HepG2 (cell line): ENCODE measurements around the gene PMEL. TPM values are rescaled to one million over a fixed set of nuclear protein-coding genes. Genes with fewer than 3 reads are reported as not detected.

Experiments used
- ARNTL ChIP-seq: sonication (generic); formaldehyde crosslinking; IDR thresholded peaks from 2 replicates; pipeline ENCODE4 v1.4.0; 2020; ENCODE audit warnings: mild to moderate bottlenecking, missing genetic modification reagents
- ASH2L ChIP-seq: fragments of 300-600, 200-600 bp; sonication (generic); IDR thresholded peaks from 2 replicates; pipeline ENCODE4 v1.7.0; 2017; ENCODE audit warnings: low read depth, mild to moderate bottlenecking, moderate library complexity, mixed read lengths, low read length; ENCODE audit not compliant: insufficient read length
- MAF1 ChIP-seq: sonication (generic); formaldehyde crosslinking; IDR thresholded peaks from 2 replicates; pipeline ENCODE4 v1.5.0; 2020; ENCODE audit warnings: missing genetic modification reagents, borderline replicate concordance
- NAIF1 ChIP-seq: sonication (generic); formaldehyde crosslinking; IDR thresholded peaks from 2 replicates; pipeline ENCODE4 v1.5.0; 2020; ENCODE audit warnings: mild to moderate bottlenecking, missing genetic modification reagents, borderline replicate concordance
- RAD21 ChIP-seq: fragments of 450-650 bp; formaldehyde crosslinking; IDR thresholded peaks from 2 replicates; pipeline ENCODE4 v1.5.0; 2020; ENCODE audit warnings: mild to moderate bottlenecking
- RCOR2 ChIP-seq: IDR thresholded peaks from 2 replicates; pipeline ENCODE4 v1.6.1; 2016; ENCODE audit warnings: missing biosample characterization, missing genetic modification reagents
- SRY ChIP-seq: sonication (generic); formaldehyde crosslinking; IDR thresholded peaks from 2 replicates; pipeline ENCODE4 v1.8.0; 2022; ENCODE audit warnings: mild to moderate bottlenecking, missing genetic modification reagents
- TFAP4 ChIP-seq: sonication (generic); IDR thresholded peaks from 2 replicates; pipeline ENCODE4 v1.6.1; 2016; ENCODE audit warnings: low read depth, borderline replicate concordance
- ZNF510 ChIP-seq: sonication (generic); formaldehyde crosslinking; IDR thresholded peaks from 2 replicates; pipeline ENCODE4 v1.4.0; 2020; ENCODE audit warnings: low read depth, mild to moderate bottlenecking, missing genetic modification reagents
- ZNF768 ChIP-seq: sonication (generic); formaldehyde crosslinking; IDR thresholded peaks from 2 replicates; pipeline ENCODE4 v1.4.0; 2020; ENCODE audit warnings: missing genetic modification reagents
- polyA plus RNA-seq, 8 experiments: library from polyadenylated mRNA; depleted of rRNA in 3 of 8; stranded (reverse) in 7 of 8; unstranded in 1 of 8; fragments of >200 nt; fragmentation: Illumina TruSeq in 4 of 8; extraction: Trizol in 4 of 8; gene quantifications; 2 replicates each; pipeline versions ENCODE4 v1.2.1 to v1.2.3, GENCODE V29; 2011 to 2016; ENCODE audit warnings: low read depth in 4 of 8, missing spikeins in 1 of 8, mixed read lengths in 1 of 8; ENCODE audit not compliant: insufficient read depth in 1 of 8
- total RNA-seq, 5 experiments: library from RNA; depleted of rRNA; stranded (reverse); fragments of >200 nt; fragmentation: Illumina TruSeq; extraction: Trizol; gene quantifications; 2 replicates each; pipeline ENCODE4 v1.2.3, GENCODE V29; 2016; ENCODE audit warnings: low read depth in 1 of 5
- TF ChIP-seq, protein P1 (sequence below): IDR thresholded peaks from 2 replicates; pipeline ENCODE4 v1.6.1; 2012; ENCODE audit warnings: low read depth, low read length, improper control_type of control experiment
- TF ChIP-seq, protein P2 (sequence below): sonication (generic); formaldehyde crosslinking; IDR thresholded peaks from 2 replicates; pipeline ENCODE4 v1.5.0; 2020; ENCODE audit warnings: mild to moderate bottlenecking, missing genetic modification reagents, moderate library complexity

PMEL gene
- total and polyA plus RNA-seq, 2 of the 13 experiments (the other 11 are each of a cell fraction or from before 2014, with no cell fraction given): 0.49 to 3.3 TPM

DNA sequence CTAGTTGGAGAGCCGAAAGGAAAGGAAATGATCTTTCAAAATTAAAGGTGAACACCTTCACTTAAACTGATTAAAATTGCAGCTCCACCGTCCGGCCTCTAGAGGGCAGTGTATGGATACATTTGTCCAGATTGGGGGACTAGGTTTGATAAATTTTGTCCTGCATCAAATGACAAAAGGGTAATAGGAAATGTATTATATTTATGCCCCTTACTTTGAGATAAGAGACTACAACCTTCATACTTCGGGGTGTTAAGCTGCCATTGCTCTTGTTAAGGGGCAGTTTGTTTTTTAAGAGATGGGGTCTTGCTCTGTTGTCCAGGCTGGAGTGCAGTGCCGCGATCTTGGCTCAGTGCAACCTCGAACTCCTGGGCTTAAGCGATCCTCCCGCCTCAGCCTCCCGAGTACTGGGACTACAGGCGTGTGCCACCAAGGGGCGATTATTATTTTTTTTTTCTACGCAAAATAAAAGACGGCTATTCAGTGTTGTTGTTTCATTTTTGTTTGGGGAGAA lies 30.4 kb upstream of the PMEL start (continued):
- peak; percentile 76; the same call in 1 of the 2 replicates for TF ChIP-seq ZNF768 (CRISPR knock-in tag)
- TF ChIP-seq RAD21 (CRISPR knock-in tag): peak; percentile 84
- TF ChIP-seq MAF1 (CRISPR knock-in tag): no peak
- no peak for TF ChIP-seq TFAP4
- TF ChIP-seq ARNTL: no peak
- TF ChIP-seq ASH2L: no peak
- TF ChIP-seq NAIF1 (CRISPR knock-in tag): peak; percentile 75; the same call in 1 of the 2 replicates
- TF ChIP-seq ZNF510: peak; percentile 10; the same call in 1 of the 2 replicates
- TF ChIP-seq SRY (CRISPR knock-in tag): no peak
- TF ChIP-seq, protein P1, sequence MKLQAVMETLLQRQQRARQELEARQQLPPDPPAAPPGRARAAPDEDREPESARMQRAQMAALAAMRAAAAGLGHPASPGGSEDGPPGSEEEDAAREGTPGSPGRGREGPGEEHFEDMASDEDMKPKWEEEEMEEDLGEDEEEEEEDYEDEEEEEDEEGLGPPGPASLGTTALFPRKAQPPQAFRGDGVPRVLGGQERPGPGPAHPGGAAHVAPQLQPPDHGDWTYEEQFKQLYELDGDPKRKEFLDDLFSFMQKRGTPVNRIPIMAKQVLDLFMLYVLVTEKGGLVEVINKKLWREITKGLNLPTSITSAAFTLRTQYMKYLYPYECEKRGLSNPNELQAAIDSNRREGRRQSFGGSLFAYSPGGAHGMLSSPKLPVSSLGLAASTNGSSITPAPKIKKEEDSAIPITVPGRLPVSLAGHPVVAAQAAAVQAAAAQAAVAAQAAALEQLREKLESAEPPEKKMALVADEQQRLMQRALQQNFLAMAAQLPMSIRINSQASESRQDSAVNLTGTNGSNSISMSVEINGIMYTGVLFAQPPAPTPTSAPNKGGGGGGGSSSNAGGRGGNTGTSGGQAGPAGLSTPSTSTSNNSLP: peak; percentile 55; the same call in 1 of the 2 replicates
- peak; percentile 29; the same call in 1 of the 2 replicates for TF ChIP-seq RCOR2 (CRISPR knock-in tag)
- TF ChIP-seq, protein P2, sequence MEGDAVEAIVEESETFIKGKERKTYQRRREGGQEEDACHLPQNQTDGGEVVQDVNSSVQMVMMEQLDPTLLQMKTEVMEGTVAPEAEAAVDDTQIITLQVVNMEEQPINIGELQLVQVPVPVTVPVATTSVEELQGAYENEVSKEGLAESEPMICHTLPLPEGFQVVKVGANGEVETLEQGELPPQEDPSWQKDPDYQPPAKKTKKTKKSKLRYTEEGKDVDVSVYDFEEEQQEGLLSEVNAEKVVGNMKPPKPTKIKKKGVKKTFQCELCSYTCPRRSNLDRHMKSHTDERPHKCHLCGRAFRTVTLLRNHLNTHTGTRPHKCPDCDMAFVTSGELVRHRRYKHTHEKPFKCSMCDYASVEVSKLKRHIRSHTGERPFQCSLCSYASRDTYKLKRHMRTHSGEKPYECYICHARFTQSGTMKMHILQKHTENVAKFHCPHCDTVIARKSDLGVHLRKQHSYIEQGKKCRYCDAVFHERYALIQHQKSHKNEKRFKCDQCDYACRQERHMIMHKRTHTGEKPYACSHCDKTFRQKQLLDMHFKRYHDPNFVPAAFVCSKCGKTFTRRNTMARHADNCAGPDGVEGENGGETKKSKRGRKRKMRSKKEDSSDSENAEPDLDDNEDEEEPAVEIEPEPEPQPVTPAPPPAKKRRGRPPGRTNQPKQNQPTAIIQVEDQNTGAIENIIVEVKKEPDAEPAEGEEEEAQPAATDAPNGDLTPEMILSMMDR: peak; percentile 80
